Esophagus muscularis mucosa (tissue), 3 donors: ENCODE measurements around the gene LRR1.

Experiments
- CTCF ChIP-seq, 3 experiments: fragments of 200-600 bp in 2 of 3; fragments of 450-650 bp in 1 of 3; sonication (generic) in 2 of 3; IDR thresholded peaks; one replicate each; pipeline ENCODE4 v1.5.1; 2017 to 2019; ENCODE audit warnings: antibody characterized with exemption in 3 of 3, mild to moderate bottlenecking in 2 of 3, moderate library complexity in 1 of 3
- POLR2A ChIP-seq: fragments of 450-650 bp; IDR thresholded peaks from one replicate; pipeline ENCODE4 v1.6.1; 2017; ENCODE audit warnings: antibody characterized with exemption, moderate library complexity, mild to moderate bottlenecking, low read depth
- POLR2AphosphoS5 ChIP-seq, 2 donors: sonication (generic); formaldehyde crosslinking; IDR thresholded peaks; one replicate each; pipeline ENCODE4 v1.6.1; 2017; ENCODE audit warnings: antibody characterized with exemption in 2 of 2

GRCh38 chr14:49615776-49616175 lies 17.0 kb downstream of the LRR1 start:
- no peak for TF ChIP-seq CTCF (IDR thresholded peaks at IDR 0.05)
- TF ChIP-seq POLR2AphosphoS5 (IDR thresholded peaks at IDR 0.05), result no peak
- TF ChIP-seq POLR2A, result no peak
